NOMO-1 treated with dmso at 0.1 percent for 144 hours (cell line): ENCODE results near the gene MSMB.
"Not testable (repeated sequence)": the region's sequence is repeated elsewhere in the genome, so short reads cannot be mapped to it uniquely, and the experiment has no call there.

ENCODE experiments used
- DNase-seq: peaks from one replicate; lab custom pipeline; 2025; ENCODE audit not compliant: unreplicated experiment; lab: John Stamatoyannopoulos, UW

The MSMB gene

GRCh38 chr10:46046261-46046660 is at the start of gene MSMB:
Gene MSMB (minus strand): TSS chr10:46046269. CDS start chr10:46046237, 32 bp downstream.
- no peak for DNase-seq

- no peak for DNase-seq
Observed at GRCh38 chr10:46094931-46095750, 49.1 kb upstream of the MSMB start.

- no peak for DNase-seq
Observed at GRCh38 chr10:46094197-46094500, 48.1 kb upstream of the MSMB start.

GRCh38 chr10:46093316-46094196 is 47.5 kb upstream of the MSMB start:
- DNase-seq: not testable (repeated sequence)

GRCh38 chr10:46092524-46093081 is 46.5 kb upstream of the MSMB start:
- peak; percentile 19 for DNase-seq

GRCh38 chr10:46091828-46092523 is 45.9 kb upstream of the MSMB start:
- DNase-seq: no peak

GRCh38 chr10:46091080-46091827 is 45.2 kb upstream of the MSMB start:
- no peak for DNase-seq

GRCh38 chr10:46090258-46090812 is 44.3 kb upstream of the MSMB start:
- DNase-seq: no peak

GRCh38 chr10:46087381-46087780 is 41.3 kb upstream of the MSMB start:
- DNase-seq: not testable (repeated sequence)

GRCh38 chr10:46084321-46085165 is 38.5 kb upstream of the MSMB start:
- no peak for DNase-seq

- no peak for DNase-seq
Observed at GRCh38 chr10:46080886-46081285, 34.8 kb upstream of the MSMB start.

- peak; percentile 84 for DNase-seq
Observed at GRCh38 chr10:46079831-46080585, 33.9 kb upstream of the MSMB start.

- DNase-seq: no peak
Observed at GRCh38 chr10:46077731-46078413, 31.8 kb upstream of the MSMB start.

- peak; percentile 89 for DNase-seq
Observed at GRCh38 chr10:46077141-46077554, 31.1 kb upstream of the MSMB start.

- no peak for DNase-seq
Observed at GRCh38 chr10:46075869-46076268, 29.8 kb upstream of the MSMB start.

- no peak for DNase-seq
Observed at GRCh38 chr10:46074196-46074946, 28.3 kb upstream of the MSMB start.

- DNase-seq: no peak
Observed at GRCh38 chr10:46073564-46073963, 27.5 kb upstream of the MSMB start.
